GM21717 (cell line): ENCODE data around the gene MYO7A.

Experiments
- ATAC-seq: cut with Tn5 transposase; IDR thresholded peaks from one replicate; pipeline ENCODE4 v1.9.1; 2021; ENCODE audit warnings: mild to moderate bottlenecking, moderate library complexity; ENCODE audit not compliant: unreplicated experiment

Gene MYO7A

DNA sequence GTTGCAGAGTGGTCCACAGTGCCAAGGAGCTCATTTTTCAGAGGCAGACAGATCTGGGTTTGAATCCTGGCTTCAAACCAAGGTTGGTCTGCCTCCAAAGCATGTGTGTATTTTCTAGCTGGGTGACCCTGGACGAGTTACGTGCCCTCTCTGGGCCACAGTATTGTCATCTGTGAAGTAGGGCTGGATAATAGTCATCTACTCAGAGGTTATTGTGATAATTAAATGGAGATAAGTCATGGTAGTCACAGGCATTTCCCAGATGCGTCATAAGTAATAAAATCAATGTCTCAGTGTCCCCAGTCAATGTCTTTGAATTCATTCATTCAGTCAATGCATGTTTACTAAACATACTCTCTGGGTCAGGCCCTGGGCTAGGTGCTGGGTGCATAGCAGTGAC lies 16.8 kb upstream of the MYO7A start:
- no peak for ATAC-seq

DNA sequence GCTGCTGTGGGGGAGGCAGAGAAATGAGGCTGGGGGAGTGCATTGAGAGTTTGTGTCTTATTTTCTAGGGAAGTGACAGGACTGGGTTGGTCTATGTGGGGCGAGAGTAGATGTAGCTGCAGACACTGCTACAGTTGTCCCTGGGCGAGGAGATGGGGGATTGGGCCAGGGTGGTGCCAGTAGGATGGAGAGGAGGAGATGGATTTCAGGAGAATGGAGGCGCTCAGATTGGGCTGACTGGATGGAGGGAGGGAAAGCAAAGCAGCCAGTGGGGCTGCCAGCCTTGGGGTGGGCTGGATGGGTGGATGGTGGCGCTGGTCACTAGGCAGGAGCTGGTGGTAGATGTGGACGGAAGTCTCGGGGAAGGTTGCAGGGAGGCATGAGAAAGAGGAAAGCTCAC lies 16.1 kb upstream of the MYO7A start:
- no peak for ATAC-seq

DNA sequence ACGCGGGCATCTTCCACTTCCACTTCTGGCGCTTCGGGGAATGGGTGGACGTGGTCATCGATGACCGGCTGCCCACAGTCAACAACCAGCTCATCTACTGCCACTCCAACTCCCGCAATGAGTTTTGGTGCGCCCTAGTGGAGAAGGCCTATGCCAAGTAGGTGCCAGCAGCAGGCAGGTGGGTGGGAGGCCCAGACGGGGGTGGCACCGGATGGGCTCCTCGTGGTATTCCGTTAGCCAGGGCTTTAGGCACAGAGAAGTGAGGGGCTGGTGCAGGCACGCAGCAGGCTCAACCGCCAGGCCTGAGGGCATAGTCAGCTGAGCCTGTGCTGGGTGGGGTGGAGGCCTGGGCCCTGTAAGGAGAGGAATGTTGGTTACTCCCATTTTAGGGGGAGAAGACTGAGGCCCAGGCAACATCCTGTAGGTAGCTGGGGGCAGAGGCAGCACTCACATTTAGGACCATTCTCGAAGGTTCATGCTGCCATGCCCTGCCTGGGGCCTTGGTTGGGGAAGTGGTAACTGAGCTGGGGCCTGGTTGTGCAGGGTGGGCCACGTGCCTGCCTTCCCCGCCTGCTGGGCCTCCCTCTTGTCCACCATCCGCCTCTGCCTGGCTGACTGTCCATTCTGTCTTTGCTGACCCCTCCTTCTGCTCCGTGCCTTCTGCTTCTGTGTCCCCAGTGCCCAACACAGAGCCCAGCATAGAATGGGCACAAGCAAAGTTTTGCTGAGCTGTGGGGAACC lies 15.2 kb upstream of the MYO7A start:
- ATAC-seq, result no peak

DNA sequence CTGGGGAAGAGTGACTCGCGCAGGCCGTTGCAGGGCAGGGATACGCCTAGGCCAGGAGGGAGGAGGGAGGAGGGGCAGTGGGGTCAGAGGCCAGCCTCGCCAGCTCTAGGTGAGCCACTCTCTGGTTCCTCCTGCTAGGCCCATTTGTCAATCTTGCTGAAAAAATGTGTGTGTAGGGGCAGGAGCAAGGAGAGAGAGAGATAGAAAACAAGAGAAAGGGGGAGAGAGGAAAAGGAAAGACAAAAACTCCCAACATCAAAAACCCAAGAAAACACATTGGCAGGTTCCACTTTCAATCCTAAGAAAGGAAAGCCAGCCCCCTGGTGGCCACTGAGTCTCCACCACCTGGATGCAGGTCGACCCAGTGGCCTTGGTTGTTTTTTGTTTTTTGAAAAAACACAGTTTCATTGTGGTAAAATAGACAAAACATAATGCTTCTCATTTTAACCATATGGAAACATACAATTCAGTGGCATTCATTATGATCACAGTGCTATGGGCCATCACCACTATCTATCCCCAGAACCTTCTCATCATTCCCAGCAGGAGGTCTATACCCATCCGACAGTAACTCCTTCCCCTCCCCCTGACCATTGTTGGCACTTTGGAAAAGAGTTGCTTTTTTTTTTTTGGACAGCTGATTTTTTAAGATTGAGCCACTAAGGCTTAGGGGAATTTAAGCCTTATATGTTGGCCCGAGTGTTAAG lies 14.5 kb upstream of the MYO7A start:
- no peak for ATAC-seq

DNA sequence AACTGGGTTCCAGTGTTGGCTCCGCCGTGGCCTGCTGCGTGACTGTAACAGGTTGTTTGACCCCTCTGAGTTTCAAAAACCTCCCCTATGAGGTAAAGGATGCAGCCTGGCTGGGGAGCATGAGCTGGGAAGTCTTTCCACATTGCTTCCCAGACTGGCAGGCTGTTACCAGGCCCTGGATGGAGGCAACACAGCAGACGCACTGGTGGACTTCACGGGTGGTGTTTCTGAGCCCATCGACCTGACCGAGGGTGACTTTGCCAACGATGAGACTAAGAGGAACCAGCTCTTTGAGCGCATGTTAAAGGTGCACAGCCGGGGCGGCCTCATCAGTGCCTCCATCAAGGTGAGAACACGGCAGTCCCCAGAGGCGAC lies 14.0 kb upstream of the MYO7A start:
- no peak for ATAC-seq

DNA sequence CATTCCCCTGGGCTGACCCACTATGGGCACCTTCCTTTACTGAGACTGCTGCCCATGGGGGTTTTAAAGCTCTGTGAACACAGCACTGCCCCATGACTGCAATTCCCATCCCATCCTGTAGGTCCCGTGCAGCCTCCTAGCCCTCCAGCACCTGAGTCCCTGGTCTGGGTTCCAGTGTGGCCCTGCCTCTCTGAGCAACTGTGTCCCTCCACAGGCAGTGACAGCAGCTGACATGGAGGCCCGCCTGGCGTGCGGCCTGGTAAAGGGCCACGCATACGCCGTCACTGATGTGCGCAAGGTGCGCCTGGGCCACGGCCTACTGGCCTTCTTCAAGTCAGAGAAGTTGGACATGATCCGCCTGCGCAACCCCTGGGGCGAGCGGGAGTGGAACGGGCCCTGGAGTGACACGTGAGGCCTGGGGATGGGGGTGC lies 12.8 kb upstream of the MYO7A start:
- no peak for ATAC-seq

DNA sequence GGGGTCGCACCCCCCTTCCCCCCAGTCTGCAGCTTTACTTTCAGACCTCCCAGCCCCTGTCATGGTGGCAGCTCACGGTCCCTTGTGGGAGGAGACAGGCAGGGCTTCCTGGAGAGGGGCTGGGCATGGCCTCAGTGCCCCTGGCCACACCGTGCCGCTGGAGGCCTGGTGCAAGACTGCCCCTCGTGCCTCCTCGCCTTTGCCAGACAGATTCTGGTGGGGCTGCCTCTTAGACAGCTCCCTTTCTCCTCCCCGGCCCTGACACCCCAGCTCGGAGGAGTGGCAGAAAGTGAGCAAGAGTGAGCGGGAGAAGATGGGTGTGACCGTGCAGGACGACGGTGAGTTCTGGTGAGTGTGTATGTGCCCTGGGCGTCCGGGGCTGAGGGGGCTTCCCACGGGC lies 12.1 kb upstream of the MYO7A start:
- no peak for ATAC-seq

DNA sequence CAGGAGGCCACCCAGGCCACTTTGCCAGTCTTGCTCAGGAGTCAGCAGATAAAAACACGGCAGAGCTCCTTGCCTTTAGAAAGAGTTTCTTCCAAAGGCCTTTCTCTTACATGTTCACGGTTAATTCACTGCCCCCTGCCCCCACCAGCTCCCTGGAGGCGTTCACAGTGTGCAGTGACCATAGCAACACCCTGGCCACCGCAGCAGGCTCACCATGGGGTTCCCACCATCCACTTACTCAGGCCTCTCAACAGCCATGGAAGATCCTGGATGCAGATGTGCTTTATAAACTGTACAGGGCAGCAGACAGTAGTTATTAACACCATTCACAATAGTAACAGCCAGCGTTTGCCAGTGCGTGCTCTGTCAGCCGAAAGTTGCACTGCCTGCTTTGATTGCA lies 10.6 kb upstream of the MYO7A start:
- no peak for ATAC-seq

DNA sequence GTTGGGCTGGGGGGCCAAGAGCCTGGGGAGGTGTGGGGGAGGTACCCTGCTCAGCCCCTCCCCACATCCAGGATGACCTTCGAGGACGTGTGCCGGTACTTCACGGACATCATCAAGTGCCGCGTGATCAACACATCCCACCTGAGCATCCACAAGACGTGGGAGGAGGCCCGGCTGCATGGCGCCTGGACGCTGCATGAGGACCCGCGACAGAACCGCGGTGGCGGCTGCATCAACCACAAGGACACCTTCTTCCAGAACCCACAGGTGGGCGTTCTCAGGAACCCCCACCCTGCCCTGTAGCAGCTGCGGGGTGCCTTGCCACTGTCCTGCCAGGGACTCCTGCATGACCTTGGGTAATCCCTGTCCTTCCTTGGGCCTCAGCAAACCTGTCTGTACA lies 10.0 kb upstream of the MYO7A start:
- ATAC-seq, result no peak

DNA sequence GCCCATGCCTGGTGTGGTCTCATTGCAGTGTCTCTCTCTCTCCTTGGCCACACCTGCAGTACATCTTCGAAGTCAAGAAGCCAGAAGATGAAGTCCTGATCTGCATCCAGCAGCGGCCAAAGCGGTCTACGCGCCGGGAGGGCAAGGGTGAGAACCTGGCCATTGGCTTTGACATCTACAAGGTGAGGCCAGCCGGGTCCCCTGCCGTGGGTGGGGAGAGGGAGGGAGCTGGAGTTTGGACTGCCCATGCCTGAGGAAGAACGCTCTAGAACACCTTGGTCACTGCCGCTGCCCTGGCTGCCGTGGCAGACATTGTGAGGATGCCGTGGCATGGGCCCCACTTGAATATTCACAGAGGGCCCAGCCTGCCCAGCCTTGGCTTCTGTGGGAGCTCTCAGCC lies 9.1 kb upstream of the MYO7A start:
- no peak for ATAC-seq

DNA sequence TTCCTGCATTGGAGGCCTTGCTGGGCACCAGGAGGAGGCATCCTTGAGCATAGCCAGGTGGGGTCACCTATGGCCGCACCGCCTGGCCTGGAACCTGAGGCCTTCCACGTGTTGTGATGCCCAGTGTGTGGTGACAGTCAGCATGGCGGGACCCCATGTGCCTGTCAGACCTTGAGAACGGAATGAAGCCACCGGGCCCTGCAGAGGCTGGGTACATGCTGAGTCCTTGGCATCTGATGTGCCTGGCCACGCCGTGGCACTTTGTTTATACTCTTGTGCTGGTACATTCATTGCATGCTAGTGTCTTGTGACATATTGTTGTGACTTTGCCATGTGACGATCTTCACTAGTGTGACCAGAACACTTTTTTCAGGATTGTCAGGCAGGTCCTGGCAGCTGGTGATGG lies 8.5 kb upstream of the MYO7A start:
- no peak for ATAC-seq

DNA sequence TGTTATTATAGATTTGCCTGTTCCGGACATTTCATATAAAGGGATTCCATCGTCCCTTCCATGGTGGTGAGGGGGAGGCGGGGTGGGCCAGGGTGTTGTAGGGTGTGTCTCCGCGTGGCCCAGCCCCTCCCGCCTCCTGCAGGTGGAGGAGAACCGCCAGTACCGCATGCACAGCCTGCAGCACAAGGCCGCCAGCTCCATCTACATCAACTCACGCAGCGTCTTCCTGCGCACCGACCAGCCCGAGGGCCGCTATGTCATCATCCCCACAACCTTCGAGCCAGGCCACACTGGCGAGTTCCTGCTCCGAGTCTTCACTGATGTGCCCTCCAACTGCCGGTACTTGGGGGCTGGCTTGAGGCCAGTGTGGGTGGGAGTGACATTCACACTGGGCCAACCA lies 7.5 kb upstream of the MYO7A start:
- no peak for ATAC-seq

DNA sequence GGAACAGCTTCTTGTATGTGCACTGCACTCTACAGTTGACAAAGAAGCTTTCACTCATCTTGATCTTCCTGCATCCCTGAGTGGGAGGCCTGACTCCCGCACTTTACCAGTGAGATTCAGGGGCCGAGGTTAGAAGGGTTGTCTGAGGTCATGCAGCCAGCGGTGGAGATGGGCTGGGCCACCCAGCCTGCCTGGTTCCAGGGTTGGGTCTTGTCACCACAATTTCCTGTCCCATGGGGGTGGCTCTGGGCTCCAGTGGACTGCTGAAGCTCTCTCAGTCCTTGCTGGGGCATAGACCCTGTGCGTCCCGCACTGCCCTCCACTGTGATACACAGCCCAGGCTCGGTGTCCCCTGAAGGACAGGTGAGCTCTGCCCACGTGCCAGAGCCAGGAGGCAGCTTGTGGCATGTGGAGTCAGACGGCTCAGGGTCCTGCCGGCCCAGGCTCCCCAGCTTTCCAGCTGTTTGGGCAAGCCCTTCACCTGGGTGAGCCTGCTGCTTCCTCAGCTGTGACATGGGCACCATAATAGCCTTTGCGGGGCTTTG lies 6.9 kb upstream of the MYO7A start:
- ATAC-seq, result no peak

DNA sequence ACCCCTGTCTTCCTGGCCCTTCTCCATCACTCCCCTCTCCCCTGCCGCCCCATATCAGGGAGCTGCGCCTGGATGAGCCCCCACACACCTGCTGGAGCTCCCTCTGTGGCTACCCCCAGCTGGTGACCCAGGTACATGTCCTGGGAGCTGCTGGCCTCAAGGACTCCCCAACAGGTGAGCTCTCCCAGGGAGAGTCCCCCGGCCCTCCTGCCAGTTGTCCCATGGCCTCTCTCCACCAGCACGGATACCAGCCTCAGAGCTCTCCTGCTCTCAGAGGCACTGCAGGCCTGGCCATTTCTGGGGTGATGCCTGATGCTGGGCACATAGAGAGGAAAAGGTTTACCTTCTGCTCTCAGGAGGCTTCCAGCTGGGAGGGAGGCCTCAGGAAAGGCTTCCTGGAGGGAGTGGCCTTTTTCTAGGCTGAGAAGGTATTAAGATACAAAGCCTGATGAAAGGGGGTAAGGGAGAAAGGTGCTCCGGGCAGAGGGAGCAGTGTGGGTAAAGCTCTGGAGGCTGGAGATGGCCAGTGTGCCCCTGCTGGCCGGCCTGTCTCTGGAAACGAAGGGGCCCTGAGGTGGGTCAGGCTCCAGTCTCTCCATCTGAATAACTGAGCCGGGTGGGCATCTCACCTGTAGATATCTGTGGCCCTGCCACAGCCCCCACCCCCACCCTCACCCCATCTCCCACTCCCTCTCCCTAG lies 6.0 kb upstream of the MYO7A start:
- no peak for ATAC-seq

DNA sequence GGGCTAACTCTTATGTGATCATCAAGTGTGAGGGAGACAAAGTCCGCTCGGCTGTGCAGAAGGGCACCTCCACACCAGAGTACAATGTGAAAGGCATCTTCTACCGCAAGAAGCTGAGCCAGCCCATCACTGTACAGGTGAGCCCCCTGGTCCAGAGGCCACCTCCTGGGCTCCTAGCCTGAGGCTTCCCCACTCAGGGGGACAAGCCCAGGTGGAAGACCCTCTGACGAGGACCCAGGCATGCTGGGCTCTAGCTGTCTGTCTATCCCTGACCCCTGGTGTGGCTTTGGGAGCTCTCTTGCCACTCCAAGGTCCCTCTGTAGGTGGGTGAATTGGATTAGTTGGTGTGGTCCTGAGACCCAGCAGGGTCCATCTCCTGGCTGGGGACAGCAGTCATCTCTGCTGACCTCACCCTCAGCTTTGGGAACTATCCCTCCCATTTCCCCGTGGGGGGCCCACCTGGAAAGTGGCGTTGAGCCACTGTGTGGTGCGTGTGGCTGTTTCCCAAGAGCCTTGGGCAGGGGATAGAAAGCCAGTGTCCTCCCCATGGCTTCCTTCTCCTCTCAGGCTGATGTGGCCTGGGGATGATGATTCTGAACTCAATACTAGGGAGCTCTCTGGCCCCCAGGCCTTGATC lies 5.4 kb upstream of the MYO7A start:
- no peak for ATAC-seq

DNA sequence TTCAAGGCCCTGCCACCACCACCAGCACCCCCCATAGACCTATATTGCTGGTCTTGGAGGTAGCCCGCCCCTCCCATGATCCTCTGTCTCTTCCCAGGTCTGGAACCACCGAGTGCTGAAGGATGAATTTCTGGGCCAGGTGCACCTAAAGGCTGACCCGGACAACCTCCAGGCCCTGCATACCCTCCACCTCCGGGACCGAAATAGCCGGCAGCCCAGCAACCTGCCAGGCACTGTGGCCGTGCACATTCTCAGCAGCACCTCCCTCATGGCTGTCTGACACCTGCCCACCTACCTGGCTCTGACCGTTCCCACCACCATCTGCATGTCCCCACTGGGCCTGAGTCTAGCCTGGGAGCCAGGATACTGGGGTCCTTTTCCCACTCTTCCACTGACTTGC lies 4.5 kb upstream of the MYO7A start:
- no peak for ATAC-seq

DNA sequence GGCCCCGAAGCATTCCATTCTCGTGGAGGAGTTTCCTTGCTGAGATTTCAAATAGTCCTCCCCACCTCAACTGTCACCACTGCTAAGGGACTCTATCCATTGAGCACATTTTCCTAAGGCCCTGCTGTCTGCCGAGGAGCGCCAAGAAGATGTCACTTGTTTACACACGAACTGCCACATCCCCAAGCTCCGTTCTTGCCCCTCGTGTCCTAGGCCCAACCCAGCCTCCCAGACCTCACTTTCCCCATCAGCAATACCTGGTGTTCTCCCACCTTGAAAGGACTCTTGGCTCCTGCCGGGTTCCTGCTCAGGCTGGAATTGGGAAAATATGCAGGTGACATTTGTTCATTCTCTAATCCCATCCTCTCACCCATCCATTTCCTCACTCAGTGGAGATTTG lies 4.0 kb upstream of the MYO7A start:
- no peak for ATAC-seq

DNA sequence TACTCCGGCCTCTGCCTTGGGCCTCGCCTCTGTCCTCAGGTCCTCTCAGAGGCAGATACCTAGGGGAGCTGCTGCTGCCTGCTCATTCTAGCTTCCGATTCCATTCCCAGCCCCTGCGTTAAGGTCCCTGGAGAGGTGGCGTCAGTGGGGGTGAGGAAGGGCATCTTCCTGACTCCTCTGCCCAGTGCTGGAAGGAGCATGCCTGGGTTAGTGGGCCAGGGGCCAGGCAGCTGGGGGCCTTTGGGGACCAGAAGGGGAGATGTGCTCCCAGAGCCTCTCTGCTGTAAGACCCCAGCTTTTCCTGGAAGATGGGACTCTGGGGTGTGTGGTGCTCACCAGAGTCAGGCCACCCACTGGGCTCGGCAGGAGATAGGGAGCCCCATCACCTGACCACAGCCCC lies 3.6 kb upstream of the MYO7A start:
- ATAC-seq, result no peak

DNA sequence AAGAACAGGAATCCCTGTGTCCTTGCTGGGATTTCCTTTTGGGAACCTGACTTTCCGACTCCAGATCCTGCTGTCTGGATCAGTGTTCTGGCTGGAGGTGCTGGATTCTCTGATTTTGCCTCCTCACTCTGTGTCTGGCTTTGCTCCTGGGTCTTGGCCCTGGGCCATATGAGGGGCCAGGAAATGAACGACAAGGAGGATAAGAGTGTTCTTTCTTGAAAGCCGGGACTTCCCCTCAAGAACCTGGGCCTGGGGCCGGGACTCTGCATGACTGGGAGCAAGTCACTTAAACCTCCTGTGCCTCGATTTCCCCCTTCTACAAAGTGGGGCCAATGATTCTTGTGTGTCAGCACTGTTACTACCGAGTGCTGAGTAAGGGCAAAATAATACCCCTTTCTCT lies 2.9 kb upstream of the MYO7A start:
- no peak for ATAC-seq

DNA sequence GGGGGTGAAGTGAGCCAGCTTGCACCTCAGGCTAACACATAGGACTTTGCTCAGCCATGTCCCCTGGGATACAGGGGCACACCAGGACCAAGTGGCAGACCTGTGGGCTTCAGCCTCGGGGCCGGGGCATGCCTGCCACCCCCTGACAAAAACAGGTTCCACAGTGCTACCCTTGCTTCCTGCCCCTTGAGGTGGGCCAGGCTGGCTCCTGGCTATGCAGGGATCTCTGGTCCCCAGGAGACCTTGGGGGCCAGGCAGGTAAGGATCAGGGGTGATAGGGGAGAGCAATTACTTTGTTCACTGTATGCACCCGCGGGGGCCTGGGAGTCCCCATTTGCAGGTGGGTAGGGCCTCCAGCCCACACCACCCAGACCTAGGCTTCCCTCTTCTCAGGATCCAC lies 2.4 kb upstream of the MYO7A start:
- ATAC-seq, result no peak

DNA sequence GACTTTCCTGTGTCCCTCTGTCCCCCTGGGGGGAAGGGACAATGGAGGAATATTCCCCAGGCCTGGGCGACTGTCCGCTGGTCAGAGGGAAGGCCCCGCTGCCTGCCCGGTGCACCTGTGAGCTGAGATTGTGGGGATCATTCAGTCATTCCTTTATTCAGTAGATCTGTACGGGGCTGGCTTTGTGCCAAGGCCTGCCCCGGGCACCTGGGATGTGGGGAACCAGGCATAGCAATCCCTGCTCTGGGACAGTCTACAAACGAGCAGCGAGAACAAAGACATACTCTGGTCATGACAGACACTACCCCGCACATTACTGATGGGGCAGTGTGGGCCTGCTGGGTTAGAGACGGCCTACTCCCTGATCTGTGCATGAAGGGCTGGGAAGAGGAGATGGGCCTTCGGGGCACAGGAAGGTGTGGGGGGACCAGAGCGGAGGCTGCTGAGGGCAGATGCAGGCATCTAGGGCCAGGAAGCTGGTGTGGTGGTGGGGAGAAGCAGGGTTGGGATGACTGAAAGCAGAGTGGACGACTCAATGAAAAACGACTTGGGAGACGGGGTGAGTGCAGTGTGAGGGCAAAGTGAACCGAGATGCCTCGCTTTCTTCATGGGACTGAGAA lies 1.8 kb upstream of the MYO7A start:
- ATAC-seq, result no peak
